ENCODE data around the gene BHLHE40.

BHLHE40 gene

DNA sequence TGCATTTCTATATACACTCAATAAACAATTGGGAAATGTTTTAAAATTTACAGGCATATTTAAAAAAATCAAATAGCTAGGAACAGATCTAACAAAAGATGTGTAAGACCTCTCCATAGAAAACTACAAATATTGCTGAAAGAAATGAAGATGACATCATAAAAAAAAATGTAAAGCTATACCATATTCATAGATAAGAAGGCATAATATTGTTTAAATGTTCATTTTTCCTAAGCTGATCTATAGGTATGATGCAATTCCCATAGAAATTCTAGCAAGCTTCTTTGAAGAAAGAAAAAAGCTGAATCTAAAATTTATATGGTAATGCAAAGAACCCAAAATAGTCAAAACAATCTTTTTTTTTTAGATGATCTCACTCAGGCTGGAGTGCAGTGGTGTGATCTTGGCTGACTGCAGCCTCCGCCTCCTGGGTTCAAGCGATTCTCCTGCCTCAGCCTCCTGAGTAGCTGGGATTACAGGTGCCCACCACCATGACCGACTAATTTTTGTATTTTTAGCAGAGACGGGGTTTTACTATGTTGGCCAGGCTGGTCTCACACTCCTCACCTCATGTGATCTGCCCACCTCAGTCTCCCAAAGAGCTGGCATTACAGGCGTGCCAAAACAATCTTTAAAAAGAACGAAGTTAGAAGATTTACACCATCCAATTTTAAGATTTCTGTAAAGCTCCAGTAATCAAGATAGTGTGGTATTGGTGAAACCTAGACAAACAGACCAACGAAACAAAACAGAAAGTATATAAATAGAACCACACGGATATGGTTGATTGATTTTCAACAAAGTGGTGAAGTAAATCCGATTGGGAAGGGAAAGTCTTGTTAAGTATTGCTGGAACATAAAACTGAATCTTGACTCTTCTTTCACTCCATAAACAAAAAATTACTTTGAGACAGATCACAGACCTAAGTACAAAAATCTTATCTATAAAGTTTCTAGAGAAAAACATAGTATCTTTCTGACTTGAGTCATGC, 6.3 kb upstream of the BHLHE40 start:
- TF ChIP-seq, protein P1, sequence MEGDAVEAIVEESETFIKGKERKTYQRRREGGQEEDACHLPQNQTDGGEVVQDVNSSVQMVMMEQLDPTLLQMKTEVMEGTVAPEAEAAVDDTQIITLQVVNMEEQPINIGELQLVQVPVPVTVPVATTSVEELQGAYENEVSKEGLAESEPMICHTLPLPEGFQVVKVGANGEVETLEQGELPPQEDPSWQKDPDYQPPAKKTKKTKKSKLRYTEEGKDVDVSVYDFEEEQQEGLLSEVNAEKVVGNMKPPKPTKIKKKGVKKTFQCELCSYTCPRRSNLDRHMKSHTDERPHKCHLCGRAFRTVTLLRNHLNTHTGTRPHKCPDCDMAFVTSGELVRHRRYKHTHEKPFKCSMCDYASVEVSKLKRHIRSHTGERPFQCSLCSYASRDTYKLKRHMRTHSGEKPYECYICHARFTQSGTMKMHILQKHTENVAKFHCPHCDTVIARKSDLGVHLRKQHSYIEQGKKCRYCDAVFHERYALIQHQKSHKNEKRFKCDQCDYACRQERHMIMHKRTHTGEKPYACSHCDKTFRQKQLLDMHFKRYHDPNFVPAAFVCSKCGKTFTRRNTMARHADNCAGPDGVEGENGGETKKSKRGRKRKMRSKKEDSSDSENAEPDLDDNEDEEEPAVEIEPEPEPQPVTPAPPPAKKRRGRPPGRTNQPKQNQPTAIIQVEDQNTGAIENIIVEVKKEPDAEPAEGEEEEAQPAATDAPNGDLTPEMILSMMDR (conservative IDR thresholded peaks at IDR 0.05; ENCODE audit: control insufficient read depth, insufficient read depth, low read depth, low read length): no peak
- H3K4me3 ChIP-seq (ENCODE audit: control insufficient read depth, low read depth, low read length): no peak overlapping the region
- no peak for DNase-seq (ENCODE audit: low read depth)

GRCh38 chr3:4974154-4974553, 5.1 kb upstream of the BHLHE40 start:
- TF ChIP-seq, protein P1 (conservative IDR thresholded peaks at IDR 0.05; ENCODE audit: control insufficient read depth, insufficient read depth, low read depth, low read length): no peak
- no peak for DNase-seq (ENCODE audit: low read depth)
- H3K4me3 ChIP-seq (ENCODE audit: control insufficient read depth, low read depth, low read length): no peak overlapping the region

DNA sequence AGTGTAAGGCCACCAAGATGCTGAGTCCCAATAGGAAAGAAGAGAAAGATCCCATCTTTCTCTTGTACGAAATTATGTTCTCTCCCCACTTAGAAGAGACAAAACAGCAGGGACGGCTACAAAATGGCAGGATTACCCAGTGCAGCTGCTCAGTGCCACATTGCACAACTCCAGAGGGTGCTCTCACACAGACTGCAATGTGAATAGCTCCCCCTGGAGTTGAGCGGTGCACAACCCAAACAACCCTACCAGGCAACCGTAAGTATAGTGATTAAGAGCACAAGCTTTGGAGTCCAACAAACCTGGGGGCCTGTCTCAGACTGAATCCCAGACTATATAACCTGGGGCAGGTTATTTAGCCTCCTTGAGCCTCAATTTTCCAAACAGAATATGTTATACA, 3.1 kb upstream of the BHLHE40 start:
- TF ChIP-seq, protein P1 (conservative IDR thresholded peaks at IDR 0.05; ENCODE audit: control insufficient read depth, insufficient read depth, low read depth, low read length): peak; percentile 60
- peak; percentile 81 for DNase-seq (ENCODE audit: low read depth)
- H3K4me3 ChIP-seq (ENCODE audit: control insufficient read depth, low read depth, low read length): no peak overlapping the region

- peak overlapping the region; percentile 56 for H3K4me3 ChIP-seq (ENCODE audit: control insufficient read depth, low read depth, low read length)
- DNase-seq (ENCODE audit: low read depth): peak; percentile 95
- TF ChIP-seq, protein P1 (conservative IDR thresholded peaks at IDR 0.05; ENCODE audit: control insufficient read depth, insufficient read depth, low read depth, low read length): no peak
Measured at GRCh38 chr3:4977001-4977852, 2.0 kb upstream of the BHLHE40 start.

DNA sequence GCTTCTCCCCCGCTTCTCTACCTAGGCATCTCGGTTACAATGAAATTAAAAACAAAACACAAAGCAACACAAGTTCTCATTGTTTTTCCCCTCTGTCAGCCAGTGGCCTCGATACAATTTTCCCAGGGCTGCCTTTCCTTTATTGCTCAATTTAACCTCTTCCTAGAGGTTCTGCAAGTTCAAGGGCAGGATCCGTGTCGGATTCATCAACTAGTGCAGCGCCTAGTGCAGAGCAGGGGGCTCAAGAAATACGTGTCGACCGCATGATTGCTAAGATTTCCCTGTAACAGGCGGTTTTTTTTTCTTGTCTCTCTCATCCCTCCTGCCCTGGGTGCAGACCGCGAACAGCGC, 1.4 kb upstream of the BHLHE40 start:
- no peak for DNase-seq (ENCODE audit: low read depth)
- TF ChIP-seq, protein P1 (conservative IDR thresholded peaks at IDR 0.05; ENCODE audit: control insufficient read depth, insufficient read depth, low read depth, low read length): no peak
- H3K4me3 ChIP-seq (ENCODE audit: control insufficient read depth, low read depth, low read length): peak overlapping the region; percentile 56

- DNase-seq (ENCODE audit: low read depth): peak; percentile 98
- TF ChIP-seq, protein P1 (conservative IDR thresholded peaks at IDR 0.05; ENCODE audit: control insufficient read depth, insufficient read depth, low read depth, low read length): no peak
- peak overlapping the region; percentile 56 for H3K4me3 ChIP-seq (ENCODE audit: control insufficient read depth, low read depth, low read length)
Measured at GRCh38 chr3:4978204-4978965, 852 bp upstream of the BHLHE40 start.
